HL-60/S4 treated with phorbol 12-myristate 13-acetate at 8.2 ng/mL for 4 days and 3 days (cell line): ENCODE measurements around the gene GNGT2.

ENCODE experiments used
- in situ Hi-C: fragments of 300-500 bp; cut with MboI; formaldehyde crosslinking; loops from 2 replicates; pipeline ENCODE4 v1.15.0; 2022; ENCODE audit warnings: low sequenced_read_pairs

Gene GNGT2

GRCh38 chr17:49180998-49181635, 29.3 kb downstream of the GNGT2 start:
- in situ Hi-C loops: no loop called here

- in situ Hi-C loops: no loop called here
Measured at GRCh38 chr17:49180303-49180702, 30.1 kb downstream of the GNGT2 start.

GRCh38 chr17:49175978-49176377, 34.4 kb downstream of the GNGT2 start:
- in situ Hi-C loops: loop anchor here (10.0 kb wide), 1 partner anchor 49 kb away; no protein-coding TSS in a partner anchor

DNA sequence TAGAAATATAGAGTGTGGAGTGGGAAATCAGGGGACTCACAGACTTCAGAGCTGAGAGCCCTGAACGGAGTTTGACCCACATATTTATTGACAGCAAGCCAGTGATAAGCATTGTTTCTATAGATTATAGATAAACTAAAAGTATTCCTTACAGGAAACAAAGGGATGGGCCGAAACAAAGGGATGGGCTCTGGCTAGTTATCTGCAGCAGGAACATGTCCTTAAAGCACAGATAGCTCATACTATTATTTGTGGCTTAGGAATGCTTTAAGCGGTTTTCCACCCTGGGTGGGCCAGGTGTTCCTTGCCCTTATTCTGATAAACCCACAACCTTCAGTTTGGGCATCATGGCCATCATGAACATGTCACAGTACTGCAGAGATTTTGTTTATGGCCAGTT, 39.7 kb downstream of the GNGT2 start:
- in situ Hi-C loops: loop anchor here (10.0 kb wide), 1 partner anchor 54 kb away; no protein-coding TSS in a partner anchor

GRCh38 chr17:49170216-49170615, 40.2 kb downstream of the GNGT2 start:
- in situ Hi-C loops: loop anchor here (10.0 kb wide), 1 partner anchor 55 kb away; no protein-coding TSS in a partner anchor

DNA sequence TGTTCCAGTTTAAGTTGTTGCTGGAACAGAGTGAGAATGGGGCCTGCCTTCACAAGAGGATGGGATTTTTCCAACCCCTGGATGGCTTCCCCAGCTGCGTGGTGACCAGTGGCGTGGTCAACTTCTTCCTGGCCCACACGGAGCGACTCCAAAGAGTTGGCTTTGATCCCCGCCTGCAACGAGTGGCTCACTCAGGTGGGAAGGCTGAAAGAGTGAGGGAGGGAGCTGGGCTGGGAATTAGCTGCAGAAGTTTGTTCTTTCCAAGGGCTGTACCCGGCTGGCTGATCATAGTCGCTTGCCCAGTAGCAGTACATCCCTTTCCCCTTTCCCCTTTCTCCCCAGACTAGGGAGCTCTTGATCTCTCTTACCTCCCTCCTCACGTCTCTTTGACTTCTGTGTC, 41.7 kb downstream of the GNGT2 start:
- in situ Hi-C loops: no loop called here

DNA sequence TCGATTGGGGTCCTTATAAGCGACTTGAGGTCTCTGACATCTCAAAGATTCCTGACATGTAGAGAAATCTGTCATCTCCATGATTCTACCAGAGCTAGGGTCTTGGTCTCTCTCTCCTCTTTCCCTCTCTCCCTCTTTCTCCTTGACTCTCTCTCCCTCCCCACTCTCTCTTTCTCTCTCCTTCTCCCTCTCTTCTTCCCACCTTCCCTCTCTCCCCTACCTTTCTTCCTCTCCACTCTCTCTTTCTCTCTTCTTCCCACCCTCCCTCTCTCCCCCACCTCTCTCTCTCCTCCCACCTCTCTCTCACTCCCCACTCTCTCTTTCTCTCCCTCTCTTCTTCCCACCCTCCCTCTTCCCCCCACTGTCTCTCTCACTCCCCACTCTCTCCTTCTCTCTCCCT, 45.2 kb downstream of the GNGT2 start:
- in situ Hi-C loops: no loop called here

DNA sequence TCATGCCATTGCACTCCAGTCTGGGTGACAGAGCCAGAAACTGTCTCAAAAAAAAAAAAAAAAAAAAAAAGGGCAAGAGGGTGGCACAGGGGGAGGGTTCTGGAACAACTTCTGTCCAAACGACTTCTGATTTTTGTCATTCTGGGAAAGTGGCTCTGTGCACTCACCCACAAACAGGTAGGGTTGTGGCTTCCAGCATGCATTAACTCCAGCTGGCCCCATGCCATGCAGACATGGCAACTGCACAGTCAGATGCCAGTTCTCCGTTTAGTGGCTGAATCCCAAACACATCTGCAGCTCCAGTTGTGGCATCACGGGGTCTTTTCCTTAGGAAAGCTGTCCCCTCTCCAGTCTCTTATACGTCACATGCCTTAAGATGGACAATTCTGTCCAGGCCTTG, 47.5 kb downstream of the GNGT2 start:
- in situ Hi-C loops: no loop called here

DNA sequence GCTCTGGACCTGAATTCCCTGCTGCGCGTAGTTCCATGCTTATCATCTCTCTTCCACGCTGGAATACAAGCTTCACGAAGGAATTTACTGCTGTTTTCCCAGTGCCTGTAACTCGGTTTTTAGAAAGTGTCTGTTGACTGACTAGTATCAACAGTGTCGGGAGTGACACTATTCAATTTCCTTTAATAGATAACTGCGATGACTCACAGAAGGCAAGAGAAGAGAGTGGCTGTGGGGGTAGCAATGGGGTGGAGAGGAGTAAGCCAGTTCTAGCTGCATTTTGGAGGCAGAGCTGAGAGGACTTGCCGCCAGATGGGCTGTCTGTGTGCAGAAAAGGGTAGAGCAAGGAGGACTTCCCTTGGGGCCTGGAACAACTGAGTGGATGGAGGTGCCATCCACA, 52.6 kb downstream of the GNGT2 start:
- in situ Hi-C loops: no loop called here

DNA sequence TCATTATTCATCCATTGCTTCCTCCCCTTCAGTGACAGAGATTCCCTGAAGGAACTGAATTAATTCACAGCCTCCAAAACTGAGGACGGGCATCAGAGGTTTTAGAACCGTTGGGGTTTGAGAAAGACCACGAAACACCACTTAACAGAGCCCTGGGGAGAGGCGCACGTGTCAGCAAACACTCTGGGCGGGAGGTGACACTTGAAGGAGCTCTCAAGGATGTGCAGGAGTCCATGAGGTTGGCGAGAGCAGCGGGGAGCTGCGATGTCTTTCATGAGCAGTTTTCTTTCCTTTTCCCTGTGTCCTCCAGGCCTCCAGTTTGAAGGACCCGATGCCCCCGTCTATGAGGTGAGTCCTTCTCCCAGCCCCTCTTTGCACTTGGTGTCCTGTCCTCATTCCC, 54.1 kb downstream of the GNGT2 start:
- in situ Hi-C loops: no loop called here
